T-cell (primary cell): ENCODE data around the gene SH3RF3. TPM values are rescaled to one million over a fixed set of nuclear protein-coding genes. Genes with fewer than 3 reads are reported as not detected.

Experiments
- ATAC-seq, 4 experiments: fragments of 200-7000 bp in 3 of 4; fragments of 150-1000 bp in 1 of 4; cut with Tn5 transposase; replicated peaks in 1 of 4; 1 replicate in 3 of 4; 2 replicates in 1 of 4; pipeline ENCODE4 v1.10.0; 2021; ENCODE audit warnings: moderate library complexity in 3 of 4, mild to moderate bottlenecking in 2 of 4, moderate number of reproducible peaks in 1 of 4
- CTCF ChIA-PET, 2 donors: fragments of 300-600 bp; sonication (Branson Sonifier 250); formaldehyde crosslinking; loops; one replicate each; lab custom pipeline; 2022; ENCODE audit warnings: antibody characterized with exemption in 2 of 2; lab: Charles Lee
- POLR2A ChIA-PET, 2 donors: fragments of 300-600 bp; sonication (Branson Sonifier 250); formaldehyde crosslinking; loops; one replicate each; lab custom pipeline; 2022; ENCODE audit warnings: antibody characterized with exemption in 2 of 2; lab: Charles Lee
- DNase-seq, 35 experiments: peaks; one replicate each; pipeline versions ENCODE4 v3.0.0 to v3.0.0-alpha.2; 2013 to 2023
- H3K27ac ChIP-seq: one replicate; pipeline ENCODE4 v1.5.1; 2013; ENCODE audit warnings: low read length
- H3K27me3 ChIP-seq, 2 experiments: replicated peaks in 1 of 2; 1 replicate in 1 of 2; 2 replicates in 1 of 2; pipeline versions ENCODE4 v1.6.1 to v1.7.0; 2013; ENCODE audit warnings: low read length in 1 of 2, mixed read lengths in 1 of 2; ENCODE audit not compliant: control insufficient read depth in 2 of 2, insufficient read depth in 2 of 2; ENCODE audit errors: extremely low read depth in 1 of 2
- H3K36me3 ChIP-seq, 2 donors: 1 replicate in 1 of 2; 2 replicates in 1 of 2; pipeline versions ENCODE4 v1.6.1 to v1.7.0; 2013; ENCODE audit warnings: low read length in 1 of 2; ENCODE audit not compliant: control insufficient read depth in 2 of 2, insufficient read depth in 1 of 2; ENCODE audit errors: extremely low read depth in 1 of 2
- H3K4me1 ChIP-seq, 2 experiments: 1 replicate in 1 of 2; 2 replicates in 1 of 2; pipeline versions ENCODE4 v1.6.1 to v1.7.0; 2013; ENCODE audit warnings: low read length in 2 of 2, mixed read lengths in 1 of 2; ENCODE audit not compliant: insufficient read depth in 2 of 2, control insufficient read depth in 1 of 2; ENCODE audit errors: extremely low read depth in 1 of 2
- H3K4me3 ChIP-seq, 2 donors: 1 replicate in 1 of 2; 2 replicates in 1 of 2; pipeline versions ENCODE4 v1.5.1 to v1.7.0; 2013; ENCODE audit warnings: mild to moderate bottlenecking in 2 of 2, low read length in 1 of 2, moderate library complexity in 1 of 2; ENCODE audit not compliant: control insufficient read depth in 1 of 2; ENCODE audit errors: extremely low read depth in 1 of 2
- H3K9me3 ChIP-seq: 2 replicates; pipeline ENCODE4 v1.7.0; 2013
- H3K27ac Mint-ChIP-seq, 2 donors: one replicate each; pipeline ENCODE4 v1.8.0; 2020 to 2021; ENCODE audit warnings: mild to moderate bottlenecking in 2 of 2, mixed read lengths in 2 of 2
- H3K27me3 Mint-ChIP-seq, 2 donors: one replicate each; pipeline ENCODE4 v1.8.0; 2021 to 2022; ENCODE audit warnings: mixed read lengths in 2 of 2
- H3K36me3 Mint-ChIP-seq: one replicate; pipeline ENCODE4 v1.8.0; 2021; ENCODE audit warnings: mixed read lengths
- H3K4me1 Mint-ChIP-seq, 3 donors: one replicate each; pipeline ENCODE4 v1.8.0; 2020 to 2022; ENCODE audit warnings: mixed read lengths in 3 of 3, mild to moderate bottlenecking in 1 of 3
- H3K4me3 Mint-ChIP-seq, 3 donors: one replicate each; pipeline ENCODE4 v1.8.0; 2020 to 2022; ENCODE audit warnings: mild to moderate bottlenecking in 3 of 3, mixed read lengths in 3 of 3, moderate library complexity in 3 of 3
- H3K9me3 Mint-ChIP-seq, 3 donors: one replicate each; pipeline ENCODE4 v1.8.0; 2020 to 2022; ENCODE audit warnings: mixed read lengths in 3 of 3
- WGBS: methylation state at CpG from one replicate; pipeline ENCODE4 v1.1.5; 2013; ENCODE audit warnings: missing lambda C conversion rate; ENCODE audit not compliant: insufficient coverage; 5-methylcytosine and 5-hydroxymethylcytosine counted together
- total RNA-seq, 35 experiments: library from RNA in 6 of 35; stranded (reverse) in 6 of 35; fragments of 120-200 nt in 1 of 35; gene quantifications; one replicate each; pipeline versions ENCODE4 v1.2.1 to v1.2.4 and lab custom pipeline; 2013 to 2026

Gene SH3RF3
- total RNA-seq, 5 donors from 2014 or later (not counting 1 experiment from before 2014, with no cell fraction given) = 1.8 to 4.6 (median 3.6) TPM

DNA sequence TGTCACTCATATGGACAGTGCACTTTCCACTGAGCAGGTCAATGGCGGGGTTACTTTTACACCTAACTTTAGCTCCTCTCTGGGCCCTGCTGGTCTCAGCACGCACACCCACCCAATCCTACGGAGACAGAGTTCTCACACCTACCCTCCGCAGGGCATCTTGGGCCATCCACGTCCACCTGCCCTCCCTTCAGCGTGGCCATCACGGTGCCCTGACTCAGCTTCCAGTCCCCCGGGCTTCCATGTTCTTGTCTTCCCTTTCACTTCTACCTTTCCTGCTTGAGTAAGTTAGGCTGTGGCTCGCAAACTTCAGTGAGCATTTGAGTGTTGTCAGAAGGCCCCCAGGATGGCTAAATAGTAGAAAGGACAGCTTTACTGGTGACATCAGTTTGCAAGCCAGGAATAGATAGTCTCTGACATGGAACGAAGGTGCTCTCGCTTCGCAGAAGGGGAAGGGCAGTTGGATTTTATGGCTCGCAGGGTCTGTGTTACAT is 252.4 kb downstream of the SH3RF3 start:
- Histone ChIP-seq H3K4me3 (no peak overlapping the region), H3K36me3 (peaks cover 0 to 2% of the 10 kb centered on the region in 2 donors), H3K27ac (no peak overlapping the region), H3K27me3 (peaks cover 0 to 5% of the 10 kb centered on the region in 2 experiments), H3K9me3 (no peaks in the 10 kb centered on the region), H3K4me1 (no peaks in the 10 kb centered on the region)
- Mint-ChIP-seq H3K4me1 (peaks cover 0 to 2% (median 0%) of the 10 kb centered on the region in 3 donors), H3K27me3 (peaks cover 0 to 1% of the 10 kb centered on the region in 2 donors), H3K36me3 (no peaks in the 10 kb centered on the region), H3K27ac (no peak overlapping the region), H3K4me3 (no peak overlapping the region), H3K9me3 (no peaks in the 10 kb centered on the region)
- POLR2A ChIA-PET = no interaction called here
- DNase-seq (peak in 1 of 35 experiments; percentile 14), ATAC-seq (no peak)
- 90% methylated on average over 9 of the region's 13 CpGs for WGBS
- CTCF ChIA-PET = no interaction called here

GRCh38 chr2:109382226-109382895 is 253.4 kb downstream of the SH3RF3 start:
- peaks cover 0 to 5% of the 10 kb centered on the region in 2 experiments for H3K27me3 ChIP-seq
- no peaks in the 10 kb centered on the region for H3K9me3 ChIP-seq
- Mint-ChIP-seq H3K9me3 (no peaks in the 10 kb centered on the region), H3K4me1 (peaks cover 0 to 2% (median 0%) of the 10 kb centered on the region in 3 donors), H3K36me3 (no peaks in the 10 kb centered on the region), H3K27ac (no peak overlapping the region), H3K4me3 (no peak overlapping the region), H3K27me3 (peaks cover 0 to 1% of the 10 kb centered on the region in 2 donors)
- DNase-seq (peak in 1 of 35 experiments; percentile 4), ATAC-seq (no peak)
- peaks cover 0 to 2% of the 10 kb centered on the region in 2 donors for H3K36me3 ChIP-seq
- H3K27ac ChIP-seq = no peak overlapping the region
- ChIA-PET POLR2A (no interaction called here), CTCF (no interaction called here)
- whole genome bisulfite sequencing = 83% methylated on average over 8 of the region's 9 CpGs
- H3K4me3 ChIP-seq = no peak overlapping the region
- H3K4me1 ChIP-seq = no peaks in the 10 kb centered on the region

GRCh38 chr2:109382951-109383350 is 253.9 kb downstream of the SH3RF3 start:
- ChIA-PET CTCF (no interaction called here), POLR2A (no interaction called here)
- Mint-ChIP-seq H3K36me3 (no peaks in the 10 kb centered on the region), H3K27me3 (peaks cover 0 to 1% of the 10 kb centered on the region in 2 donors), H3K4me3 (no peak overlapping the region), H3K27ac (no peak overlapping the region), H3K4me1 (peaks cover 0 to 2% (median 0%) of the 10 kb centered on the region in 3 donors), H3K9me3 (no peaks in the 10 kb centered on the region)
- DNase-seq (no peak), ATAC-seq (no peak)
- no peaks in the 10 kb centered on the region for H3K9me3 ChIP-seq
- 92% methylated on average over 2 of the region's 4 CpGs for WGBS
- peaks cover 0 to 5% of the 10 kb centered on the region in 2 experiments for H3K27me3 ChIP-seq
- no peaks in the 10 kb centered on the region for H3K4me1 ChIP-seq
- H3K36me3 ChIP-seq = peaks cover 0 to 2% of the 10 kb centered on the region in 2 donors
- no peak overlapping the region for H3K4me3 ChIP-seq
- no peak overlapping the region for H3K27ac ChIP-seq

DNA sequence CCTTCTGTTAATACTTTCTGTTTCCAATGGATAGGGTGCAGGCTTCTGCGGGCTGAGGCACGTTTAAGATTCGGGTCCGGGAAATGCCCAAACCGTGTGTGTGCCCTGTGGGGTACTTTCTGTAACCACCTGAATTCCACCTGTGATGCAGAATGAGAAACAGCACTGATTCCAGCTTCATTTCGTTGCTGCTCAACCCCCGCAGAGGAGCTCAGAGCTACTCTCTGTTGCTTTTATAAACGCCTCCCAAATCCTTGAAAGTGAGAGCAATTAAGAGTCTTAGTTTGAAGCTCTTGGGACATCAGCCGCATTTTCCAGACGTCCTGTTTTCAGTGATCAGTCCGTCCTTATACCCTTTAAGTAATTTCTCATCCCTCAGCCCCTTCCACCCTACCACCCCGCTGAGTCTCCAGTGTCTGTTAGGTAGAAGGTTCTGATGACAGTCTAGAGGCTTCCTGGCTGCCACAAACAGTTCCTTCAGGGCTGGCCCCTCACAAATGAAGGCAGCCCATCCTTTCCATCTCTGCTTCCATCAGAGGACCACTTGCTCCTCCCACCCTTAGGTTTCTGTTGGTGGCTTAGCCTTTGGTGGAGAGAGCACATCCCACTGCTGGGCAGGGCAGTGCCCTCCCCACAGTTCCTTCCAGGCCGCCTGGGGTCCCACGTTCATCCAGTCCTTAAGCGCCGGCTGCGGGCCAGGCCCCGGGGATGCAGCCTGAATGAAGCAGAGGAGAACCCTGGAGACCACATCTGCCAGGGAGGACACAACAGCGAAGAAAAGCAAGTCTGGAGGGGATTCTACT is 254.7 kb downstream of the SH3RF3 start:
- Histone ChIP-seq H3K36me3 (peaks cover 0 to 2% of the 10 kb centered on the region in 2 donors), H3K27ac (no peak overlapping the region), H3K4me1 (no peaks in the 10 kb centered on the region), H3K27me3 (peaks cover 0 to 5% of the 10 kb centered on the region in 2 experiments), H3K4me3 (no peak overlapping the region), H3K9me3 (no peaks in the 10 kb centered on the region)
- ATAC-seq (no peak), DNase-seq (no peak)
- POLR2A ChIA-PET = no interaction called here
- H3K27ac Mint-ChIP-seq = no peak overlapping the region
- no peaks in the 10 kb centered on the region for H3K36me3 Mint-ChIP-seq
- 96% methylated on average over 12 of the region's 19 CpGs for WGBS
- CTCF ChIA-PET = no interaction called here
- no peak overlapping the region for H3K4me3 Mint-ChIP-seq
- H3K4me1 Mint-ChIP-seq = peaks cover 0 to 2% (median 0%) of the 10 kb centered on the region in 3 donors
- H3K9me3 Mint-ChIP-seq = no peaks in the 10 kb centered on the region
- peaks cover 0 to 1% of the 10 kb centered on the region in 2 donors for H3K27me3 Mint-ChIP-seq

GRCh38 chr2:109384308-109385271 is 255.6 kb downstream of the SH3RF3 start:
- H3K27ac Mint-ChIP-seq = no peak overlapping the region
- 93% methylated on average over 9 of the region's 18 CpGs for WGBS
- H3K4me3 Mint-ChIP-seq = no peak overlapping the region
- H3K36me3 Mint-ChIP-seq = no peaks in the 10 kb centered on the region
- H3K9me3 Mint-ChIP-seq = no peaks in the 10 kb centered on the region
- Histone ChIP-seq H3K27me3 (peaks cover 0 to 10% of the 10 kb centered on the region in 2 experiments), H3K4me1 (no peaks in the 10 kb centered on the region), H3K27ac (no peak overlapping the region), H3K4me3 (no peak overlapping the region), H3K36me3 (peaks cover 0 to 2% of the 10 kb centered on the region in 2 donors), H3K9me3 (no peaks in the 10 kb centered on the region)
- H3K4me1 Mint-ChIP-seq = peaks cover 0 to 2% (median 0%) of the 10 kb centered on the region in 3 donors
- ChIA-PET POLR2A (no interaction called here), CTCF (no interaction called here)
- ATAC-seq (no peak), DNase-seq (no peak)
- H3K27me3 Mint-ChIP-seq = peaks cover 0 to 1% of the 10 kb centered on the region in 2 donors

DNA sequence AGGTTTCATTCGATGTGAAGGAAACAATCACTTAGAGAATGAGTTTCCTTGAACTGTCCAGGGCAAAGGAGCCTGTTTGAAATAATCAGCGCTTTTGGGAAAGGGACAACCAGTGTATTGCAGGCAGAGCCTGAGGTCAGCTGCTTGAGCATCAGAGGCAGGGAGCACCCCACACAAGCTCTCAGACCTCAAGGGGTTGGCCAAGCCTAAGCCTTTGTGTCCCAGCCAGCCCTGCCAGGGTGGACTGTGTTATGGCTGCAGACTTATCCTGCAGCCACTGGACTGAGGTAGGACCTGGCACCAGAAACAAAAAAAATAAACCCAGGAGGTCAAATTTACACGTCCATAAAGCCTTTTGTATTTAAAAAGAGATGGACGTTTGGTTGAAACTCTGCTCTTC is 256.5 kb downstream of the SH3RF3 start:
- CTCF ChIA-PET = no interaction called here
- H3K9me3 Mint-ChIP-seq = no peaks in the 10 kb centered on the region
- peaks cover 0 to 13% of the 10 kb centered on the region in 2 experiments for H3K27me3 ChIP-seq
- no peaks in the 10 kb centered on the region for H3K9me3 ChIP-seq
- POLR2A ChIA-PET = no interaction called here
- peaks cover 0 to 2% (median 0%) of the 10 kb centered on the region in 3 donors for H3K4me1 Mint-ChIP-seq
- peaks cover 0 to 1% of the 10 kb centered on the region in 2 donors for H3K27me3 Mint-ChIP-seq
- 71% methylated on average over 2 of the region's 4 CpGs for WGBS
- no peaks in the 10 kb centered on the region for H3K4me1 ChIP-seq
- no peak overlapping the region for H3K4me3 Mint-ChIP-seq
- H3K36me3 Mint-ChIP-seq = no peaks in the 10 kb centered on the region
- H3K36me3 ChIP-seq = no peaks in the 10 kb centered on the region
- no peak overlapping the region for H3K27ac Mint-ChIP-seq
- ATAC-seq (no peak), DNase-seq (no peak)
- no peak overlapping the region for H3K4me3 ChIP-seq
- no peak overlapping the region for H3K27ac ChIP-seq
